ENCODE results near the gene NSUN4. TPM values are rescaled to one million over a fixed set of nuclear protein-coding genes. Genes with fewer than 3 reads are reported as not detected.
A peak's percentile ranks its signal among the peaks of the same experiment; 100 is the strongest.

Gene NSUN4
- total RNA-seq (9.5 and 10.8 TPM in 2 replicates), polyA plus RNA-seq (15.1 and 16.1 TPM in 2 replicates)

- Histone ChIP-seq H3K9me3 (ENCODE audit: low read depth) (no peaks in the 10 kb centered on the region), H3K27me3 (no peaks in the 10 kb centered on the region), H3K4me1 (ENCODE audit: low read depth) (peaks cover 5% of the 10 kb centered on the region), H3K27ac (peak within 1 kb of the TSS; percentile 87), H3K4me3 (peak within 1 kb of the TSS; percentile 72), H3K36me3 (peaks cover 3% of the 10 kb centered on the region)
- DNase-seq (ENCODE audit: low read depth in 1 of 2, low spot score in 1 of 2), result peak; percentile 92 to 98
- peak; percentile 79 for TF ChIP-seq CTCF (IDR thresholded peaks at IDR 0.05; ENCODE audit: low read depth, low read length)
These were observed at the start of gene NSUN4 for GRCh38 chr1:46340404-46341221. Gene NSUN4, plus strand, starts transcription at chr1:46340807. Its CDS starts 20 bp downstream, at chr1:46340827.

- H3K27ac ChIP-seq, result no peak overlapping the region
- no peak overlapping the region for H3K4me3 ChIP-seq
- no peaks in the 10 kb centered on the region for H3K27me3 ChIP-seq
- H3K9me3 ChIP-seq (ENCODE audit: low read depth), result no peaks in the 10 kb centered on the region
- peaks cover 44% of the 10 kb centered on the region for H3K36me3 ChIP-seq
- no peak for DNase-seq (ENCODE audit: low read depth in 1 of 2, low spot score in 1 of 2)
- H3K4me1 ChIP-seq (ENCODE audit: low read depth), result peaks cover 20% of the 10 kb centered on the region
- TF ChIP-seq CTCF (IDR thresholded peaks at IDR 0.05; ENCODE audit: low read depth, low read length), result no peak
These were observed 45.3 kb upstream of the NSUN4 start for GRCh38 chr1:46295306-46295705.

- Histone ChIP-seq H3K4me1 (ENCODE audit: low read depth) (peaks cover 30% of the 10 kb centered on the region), H3K36me3 (peaks cover 37% of the 10 kb centered on the region), H3K9me3 (ENCODE audit: low read depth) (no peaks in the 10 kb centered on the region), H3K4me3 (no peak overlapping the region), H3K27me3 (no peaks in the 10 kb centered on the region), H3K27ac (peak overlapping the region; percentile 34)
- no peak for TF ChIP-seq CTCF (IDR thresholded peaks at IDR 0.05; ENCODE audit: low read depth, low read length)
- DNase-seq (ENCODE audit: low read depth in 1 of 2, low spot score in 1 of 2), result no peak
These were observed 42.2 kb upstream of the NSUN4 start for GRCh38 chr1:46298387-46298786.

GRCh38 chr1:46300673-46301405 lies 39.8 kb upstream of the NSUN4 start:
- H3K4me3 ChIP-seq, result peak overlapping the region; percentile 62
- no peaks in the 10 kb centered on the region for H3K9me3 ChIP-seq (ENCODE audit: low read depth)
- peaks cover 37% of the 10 kb centered on the region for H3K4me1 ChIP-seq (ENCODE audit: low read depth)
- no peak for TF ChIP-seq CTCF (IDR thresholded peaks at IDR 0.05; ENCODE audit: low read depth, low read length)
- peak overlapping the region; percentile 99 for H3K27ac ChIP-seq
- H3K36me3 ChIP-seq, result peaks cover 21% of the 10 kb centered on the region
- DNase-seq (ENCODE audit: low read depth in 1 of 2, low spot score in 1 of 2), result peak in 1 of 2 donors; percentile 56
- H3K27me3 ChIP-seq, result no peaks in the 10 kb centered on the region

- Histone ChIP-seq H3K4me1 (ENCODE audit: low read depth) (peaks cover 37% of the 10 kb centered on the region), H3K27ac (peak overlapping the region; percentile 99), H3K4me3 (peak overlapping the region; percentile 62), H3K36me3 (peaks cover 15% of the 10 kb centered on the region), H3K27me3 (no peaks in the 10 kb centered on the region), H3K9me3 (ENCODE audit: low read depth) (no peaks in the 10 kb centered on the region)
- DNase-seq (ENCODE audit: low read depth in 1 of 2, low spot score in 1 of 2), result no peak
- TF ChIP-seq CTCF (IDR thresholded peaks at IDR 0.05; ENCODE audit: low read depth, low read length), result no peak
These were observed 39.2 kb upstream of the NSUN4 start for GRCh38 chr1:46301406-46301807.

Measured in cardiac muscle cell (in vitro differentiated cells and primary cell).